ENCODE measurements around the gene IDUA.
A peak's percentile ranks its signal among the peaks of the same experiment; 100 is the strongest.

Gene IDUA

GRCh38 chr4:1006856-1007255 is 20.0 kb downstream of the IDUA start:
- H3K79me1 ChIP-seq (replicated peaks; ENCODE audit: low read length, poor library complexity, severe bottlenecking), result no peaks in the 10 kb centered on the region
- H4K91ac ChIP-seq (ENCODE audit: low read length), result no peak overlapping the region
- H3K4me3 ChIP-seq (ENCODE audit: insufficient read depth in 1 of 2, low read depth in 1 of 2, low read length in 2 of 2), result no peak overlapping the region
- DNase-seq, result no peak
- H3K27me3 ChIP-seq (ENCODE audit: control insufficient read depth in 1 of 2, insufficient read depth in 1 of 2, low read length in 2 of 2), result peaks cover 52 to 60% of the 10 kb centered on the region in 2 experiments
- no peak overlapping the region for H3K4ac ChIP-seq (ENCODE audit: low read depth in 1 of 2, low read length in 2 of 2)
- peaks cover 38% of the 10 kb centered on the region for H3K4me1 ChIP-seq (ENCODE audit: control insufficient read depth, insufficient read depth, low read depth, low read length)
- H3K23ac ChIP-seq (ENCODE audit: low read length in 2 of 2), result no peak overlapping the region
- no peak overlapping the region for H2BK5ac ChIP-seq (ENCODE audit: low read depth, low read length, poor library complexity, severe bottlenecking)
- H3K4me2 ChIP-seq (ENCODE audit: low read length, poor library complexity, severe bottlenecking), result no peak overlapping the region
- H2BK12ac ChIP-seq (ENCODE audit: low read length in 2 of 2), result no peak overlapping the region
- H2BK15ac ChIP-seq (ENCODE audit: low read depth, poor library complexity, severe bottlenecking), result no peak overlapping the region
- no peak overlapping the region for H3K14ac ChIP-seq (ENCODE audit: low read length in 2 of 2)
- H3K9ac ChIP-seq (ENCODE audit: low read length), result no peak overlapping the region
- no peak overlapping the region for H3K27ac ChIP-seq (ENCODE audit: low read length, poor library complexity, severe bottlenecking)
- H4K8ac ChIP-seq (ENCODE audit: low read length), result no peak overlapping the region
- peaks cover 6% of the 10 kb centered on the region for H3K9me3 ChIP-seq (ENCODE audit: control insufficient read depth, low read length)
- H2AK5ac ChIP-seq (ENCODE audit: low read length, severe bottlenecking), result no peak overlapping the region
- H3K36me3 ChIP-seq (ENCODE audit: control insufficient read depth in 1 of 2, insufficient read depth in 2 of 2, low read depth in 1 of 2, low read length in 2 of 2), result peaks cover 0 to 9% of the 10 kb centered on the region in 2 experiments
- H2BK120ac ChIP-seq (ENCODE audit: low read depth, low read length), result no peak overlapping the region
- no peak overlapping the region for H3K18ac ChIP-seq (ENCODE audit: low read depth in 1 of 2, low read length in 2 of 2)
- 91% methylated on average over 5 of the region's 5 CpGs for WGBS
- H2AFZ ChIP-seq (ENCODE audit: low read depth, low read length), result no peak overlapping the region

GRCh38 chr4:1008840-1009541 is 22.1 kb downstream of the IDUA start:
- H2BK12ac ChIP-seq (ENCODE audit: low read length in 2 of 2), result peak overlapping the region in 1 of 2 experiments; percentile 91
- peak; percentile 13 for DNase-seq
- H3K27ac ChIP-seq (ENCODE audit: low read length, poor library complexity, severe bottlenecking), result no peak overlapping the region
- H2BK15ac ChIP-seq (ENCODE audit: low read depth, poor library complexity, severe bottlenecking), result no peak overlapping the region
- H2BK120ac ChIP-seq (ENCODE audit: low read depth, low read length), result peak overlapping the region; percentile 74
- H4K8ac ChIP-seq (ENCODE audit: low read length), result peak overlapping the region; percentile 27
- peak overlapping the region in 1 of 2 experiments; percentile 35 for H3K14ac ChIP-seq (ENCODE audit: low read length in 2 of 2)
- H3K36me3 ChIP-seq (ENCODE audit: control insufficient read depth in 1 of 2, insufficient read depth in 2 of 2, low read depth in 1 of 2, low read length in 2 of 2), result peaks cover 3 to 19% of the 10 kb centered on the region in 2 experiments
- H2BK5ac ChIP-seq (ENCODE audit: low read depth, low read length, poor library complexity, severe bottlenecking), result no peak overlapping the region
- WGBS, result 15% methylated on average over 30 of the region's 36 CpGs
- peak overlapping the region; percentile 78 for H3K9ac ChIP-seq (ENCODE audit: low read length)
- peak overlapping the region in 1 of 2 experiments; percentile 71 for H3K23ac ChIP-seq (ENCODE audit: low read length in 2 of 2)
- peaks cover 15% of the 10 kb centered on the region for H3K79me1 ChIP-seq (replicated peaks; ENCODE audit: low read length, poor library complexity, severe bottlenecking)
- peak overlapping the region; percentile 60 to 85 for H3K4me3 ChIP-seq (ENCODE audit: insufficient read depth in 1 of 2, low read depth in 1 of 2, low read length in 2 of 2)
- H3K27me3 ChIP-seq (ENCODE audit: control insufficient read depth in 1 of 2, insufficient read depth in 1 of 2, low read length in 2 of 2), result peaks cover 40 to 45% of the 10 kb centered on the region in 2 experiments
- peak overlapping the region; percentile 31 to 52 for H3K18ac ChIP-seq (ENCODE audit: low read depth in 1 of 2, low read length in 2 of 2)
- H3K4me1 ChIP-seq (ENCODE audit: control insufficient read depth, insufficient read depth, low read depth, low read length), result peaks cover 43% of the 10 kb centered on the region
- H3K4ac ChIP-seq (ENCODE audit: low read depth in 1 of 2, low read length in 2 of 2), result peak overlapping the region; percentile 65 to 83
- H3K9me3 ChIP-seq (ENCODE audit: control insufficient read depth, low read length), result peaks cover 6% of the 10 kb centered on the region
- peak overlapping the region; percentile 87 for H2AFZ ChIP-seq (ENCODE audit: low read depth, low read length)
- peak overlapping the region; percentile 96 for H3K4me2 ChIP-seq (ENCODE audit: low read length, poor library complexity, severe bottlenecking)
- no peak overlapping the region for H2AK5ac ChIP-seq (ENCODE audit: low read length, severe bottlenecking)
- peak overlapping the region; percentile 73 for H4K91ac ChIP-seq (ENCODE audit: low read length)

GRCh38 chr4:1009542-1010394 is 22.9 kb downstream of the IDUA start:
- H3K4ac ChIP-seq (ENCODE audit: low read depth in 1 of 2, low read length in 2 of 2), result peak overlapping the region in 1 of 2 experiments; percentile 83
- no peak overlapping the region for H2BK5ac ChIP-seq (ENCODE audit: low read depth, low read length, poor library complexity, severe bottlenecking)
- H3K36me3 ChIP-seq (ENCODE audit: control insufficient read depth in 1 of 2, insufficient read depth in 2 of 2, low read depth in 1 of 2, low read length in 2 of 2), result peaks cover 3 to 25% of the 10 kb centered on the region in 2 experiments
- peaks cover 21% of the 10 kb centered on the region for H3K79me1 ChIP-seq (replicated peaks; ENCODE audit: low read length, poor library complexity, severe bottlenecking)
- H3K27me3 ChIP-seq (ENCODE audit: control insufficient read depth in 1 of 2, insufficient read depth in 1 of 2, low read length in 2 of 2), result peaks cover 32 to 39% of the 10 kb centered on the region in 2 experiments
- H3K4me1 ChIP-seq (ENCODE audit: control insufficient read depth, insufficient read depth, low read depth, low read length), result peaks cover 45% of the 10 kb centered on the region
- H3K23ac ChIP-seq (ENCODE audit: low read length in 2 of 2), result no peak overlapping the region
- peak overlapping the region; percentile 46 for H2BK15ac ChIP-seq (ENCODE audit: low read depth, poor library complexity, severe bottlenecking)
- H3K9ac ChIP-seq (ENCODE audit: low read length), result peak overlapping the region; percentile 78
- H3K4me2 ChIP-seq (ENCODE audit: low read length, poor library complexity, severe bottlenecking), result peak overlapping the region; percentile 98
- H2AFZ ChIP-seq (ENCODE audit: low read depth, low read length), result peak overlapping the region; percentile 88
- H2BK120ac ChIP-seq (ENCODE audit: low read depth, low read length), result peak overlapping the region; percentile 74
- peak overlapping the region; percentile 0 for H4K91ac ChIP-seq (ENCODE audit: low read length)
- peak; percentile 53 for DNase-seq
- peak overlapping the region; percentile 60 to 85 for H3K4me3 ChIP-seq (ENCODE audit: insufficient read depth in 1 of 2, low read depth in 1 of 2, low read length in 2 of 2)
- H3K9me3 ChIP-seq (ENCODE audit: control insufficient read depth, low read length), result peaks cover 6% of the 10 kb centered on the region
- H2BK12ac ChIP-seq (ENCODE audit: low read length in 2 of 2), result peak overlapping the region; percentile 67 to 91
- H3K18ac ChIP-seq (ENCODE audit: low read depth in 1 of 2, low read length in 2 of 2), result peak overlapping the region; percentile 52 to 81
- H3K14ac ChIP-seq (ENCODE audit: low read length in 2 of 2), result peak overlapping the region in 1 of 2 experiments; percentile 64
- H4K8ac ChIP-seq (ENCODE audit: low read length), result peak overlapping the region; percentile 27
- H3K27ac ChIP-seq (ENCODE audit: low read length, poor library complexity, severe bottlenecking), result no peak overlapping the region
- H2AK5ac ChIP-seq (ENCODE audit: low read length, severe bottlenecking), result no peak overlapping the region
- 1% methylated on average over 51 of the region's 109 CpGs for WGBS

All from mesenchymal stem cell (in vitro differentiated cells and primary cell).